SK-N-SH (cell line): ENCODE results near the gene GUCD1. TPM values are rescaled to one million over a fixed set of nuclear protein-coding genes. Genes with fewer than 3 reads are reported as not detected.

Experiments
- CTCF ChIA-PET: fragments of 300-600, 350-600 bp; formaldehyde crosslinking; extraction: SDS; loops from one replicate; lab custom pipeline; 2021; lab: Yijun Ruan, JAX
- POLR2A ChIA-PET: fragments of 350-600 bp; sonication (Branson Sonifier 250); formaldehyde crosslinking; extraction: SDS; loops from one replicate; lab custom pipeline; 2020; ENCODE audit warnings: antibody characterized with exemption, inconsistent platforms; lab: Yijun Ruan, JAX
- DNase-seq: peaks from one replicate; pipeline ENCODE4 v3.0.0; 2012
- H2AFZ ChIP-seq: fragments of 200-600 bp; sonication (generic); 2 replicates; pipeline ENCODE4 v1.8.1; 2016; ENCODE audit warnings: antibody characterized with exemption, mild to moderate bottlenecking, low read depth
- H3F3A ChIP-seq: fragments of 200-600 bp; sonication (generic); replicated peaks from 2 replicates; pipeline ENCODE3; 2016; ENCODE audit warnings: antibody characterized with exemption, mild to moderate bottlenecking; ENCODE audit not compliant: insufficient read depth
- H3K27ac ChIP-seq, 2 experiments: fragments of 200-500 bp in 1 of 2; fragments of 200-600 bp in 1 of 2; sonication (Bioruptor generic) in 1 of 2; sonication (generic), shearing (Covaris generic) in 1 of 2; 2 replicates each; pipeline versions ENCODE4 v1.5.1 to v1.6.1; 2014 to 2016; ENCODE audit warnings: low read depth in 2 of 2, inconsistent platforms in 1 of 2, low read length in 1 of 2, mild to moderate bottlenecking in 1 of 2, mixed read lengths in 1 of 2
- H3K27me3 ChIP-seq: fragments of 200-600 bp; sonication (generic), shearing (Covaris generic); 2 replicates; pipeline ENCODE4 v1.6.1; 2016; ENCODE audit warnings: mixed run types; ENCODE audit not compliant: insufficient read depth
- H3K36me3 ChIP-seq, 2 experiments: fragments of 200-500 bp in 1 of 2; fragments of 200-600 bp in 1 of 2; sonication (Bioruptor generic) in 1 of 2; sonication (generic) in 1 of 2; replicated peaks in 1 of 2; 2 replicates each; pipeline versions ENCODE3 to v1.5.1; 2014 to 2016; ENCODE audit warnings: low read length in 1 of 2, mild to moderate bottlenecking in 1 of 2; ENCODE audit not compliant: insufficient read depth in 2 of 2, control insufficient read depth in 1 of 2
- H3K4me1 ChIP-seq, 2 experiments: fragments of 200-500 bp in 1 of 2; fragments of 200-600 bp in 1 of 2; sonication (Bioruptor generic) in 1 of 2; sonication (generic), shearing (Covaris generic) in 1 of 2; 2 replicates each; pipeline versions ENCODE4 v1.5.1 to v1.6.1; 2014 to 2016; ENCODE audit warnings: low read depth in 1 of 2, low read length in 1 of 2, mixed run types in 1 of 2; ENCODE audit not compliant: insufficient read depth in 2 of 2, control insufficient read depth in 1 of 2
- H3K4me2 ChIP-seq: fragments of 200-600 bp; sonication (generic), shearing (Covaris generic); 2 replicates; pipeline ENCODE4 v1.6.1; 2017; ENCODE audit warnings: mixed run types
- H3K4me3 ChIP-seq, 2 experiments: fragments of 200-500 bp in 1 of 2; fragments of 200-600 bp in 1 of 2; sonication (Bioruptor generic) in 1 of 2; sonication (generic), shearing (Covaris generic) in 1 of 2; 2 replicates each; pipeline versions ENCODE4 v1.5.1 to v1.8.1; 2014 to 2016; ENCODE audit warnings: low read depth in 2 of 2, inconsistent platforms in 1 of 2, low read length in 1 of 2, mild to moderate bottlenecking in 1 of 2, mixed read lengths in 1 of 2, moderate library complexity in 1 of 2
- H3K79me2 ChIP-seq: fragments of 200-600 bp; sonication (generic); 2 replicates; pipeline ENCODE4 v1.8.1; 2017; ENCODE audit warnings: mild to moderate bottlenecking; ENCODE audit not compliant: insufficient read depth
- H3K9ac ChIP-seq: fragments of 200-600 bp; sonication (generic); 2 replicates; pipeline ENCODE4 v1.6.1; 2017; ENCODE audit warnings: mixed run types
- H3K9me2 ChIP-seq: fragments of 200-600 bp; sonication (generic); 2 replicates; pipeline ENCODE4 v1.6.1; 2017; ENCODE audit warnings: mixed run types
- H3K9me3 ChIP-seq: fragments of 200-600 bp; sonication (generic); 2 replicates; pipeline ENCODE4 v1.6.1; 2017; ENCODE audit warnings: mixed run types, mild to moderate bottlenecking, moderate library complexity
- H4K20me1 ChIP-seq: fragments of 200-600 bp; sonication (generic); 2 replicates; pipeline ENCODE4 v1.6.1; 2017; ENCODE audit warnings: mild to moderate bottlenecking, mixed run types; ENCODE audit not compliant: insufficient read depth
- EP300 ChIP-seq, 2 experiments: IDR thresholded peaks; 2 replicates each; pipeline versions ENCODE4 v1.4.0 to v1.6.1; 2012; ENCODE audit warnings: borderline replicate concordance in 1 of 2, low read depth in 1 of 2, low read length in 1 of 2
- EZH2phosphoT487 ChIP-seq: fragments of 200-600 bp; sonication (generic); IDR thresholded peaks from 2 replicates; pipeline ENCODE4 v1.6.1; 2017; ENCODE audit warnings: low read depth, mixed run types, mild to moderate bottlenecking, antibody characterized with exemption, moderate library complexity, borderline replicate concordance
- FOSL2 ChIP-seq: IDR thresholded peaks from 2 replicates; pipeline ENCODE4 v1.4.0; 2012; ENCODE audit warnings: low read depth, mild to moderate bottlenecking, moderate library complexity, borderline replicate concordance
- FOXJ3 ChIP-seq: sonication (generic); formaldehyde crosslinking; IDR thresholded peaks from 2 replicates; pipeline ENCODE4 v1.5.1; 2020; ENCODE audit warnings: mild to moderate bottlenecking, missing genetic modification reagents
- GABPA ChIP-seq: IDR thresholded peaks from 2 replicates; pipeline ENCODE4 v1.4.0; 2012; ENCODE audit warnings: low read depth, mild to moderate bottlenecking
- MEF2A ChIP-seq: IDR thresholded peaks from 2 replicates; pipeline ENCODE4 v1.4.0; 2012; ENCODE audit warnings: low read depth, borderline replicate concordance
- MXI1 ChIP-seq: IDR thresholded peaks from 2 replicates; pipeline ENCODE4 v1.6.1; 2012; ENCODE audit warnings: mild to moderate bottlenecking, low read depth, low read length, improper control_type of control experiment
- NFIC ChIP-seq: IDR thresholded peaks from 2 replicates; pipeline ENCODE4 v1.4.0; 2012; ENCODE audit warnings: borderline replicate concordance
- PBX3 ChIP-seq: IDR thresholded peaks from 2 replicates; pipeline ENCODE4; 2012
- TEAD4 ChIP-seq: IDR thresholded peaks from 2 replicates; pipeline ENCODE4 v1.4.0; 2012; ENCODE audit warnings: mild to moderate bottlenecking, borderline replicate concordance; ENCODE audit not compliant: insufficient read depth
- ZBTB33 ChIP-seq: IDR thresholded peaks from 2 replicates; pipeline ENCODE4 v1.4.0; 2012; ENCODE audit warnings: low read depth, borderline replicate concordance
- WGBS: methylation state at CpG from one replicate; pipeline ENCODE4 v1.1.6; 2017; ENCODE audit warnings: low lambda C conversion rate; 5-methylcytosine and 5-hydroxymethylcytosine counted together
- polyA plus RNA-seq, 3 experiments: library from polyadenylated mRNA; depleted of rRNA; stranded (reverse); fragments of >200 nt; gene quantifications; 2 replicates each; pipeline ENCODE4 v1.2.3, GENCODE V29; 2012

The GUCD1 gene
- polyA plus RNA-seq, 1 of the 3 experiments (the other 2 are of a cell fraction): 71.0 TPM

- Histone ChIP-seq H3K9me3 (no peaks in the 10 kb centered on the region), H3K4me3 (no peak overlapping the region), H3K4me1 (peaks cover 0 to 33% of the 10 kb centered on the region in 2 experiments; a peak in 1 of 4 replicates), H3K27me3 (no peaks in the 10 kb centered on the region), H3K36me3 (no peaks in the 10 kb centered on the region), H3K27ac (no peak overlapping the region), H3F3A (no peaks in the 10 kb centered on the region), H3K9me2 (no peaks in the 10 kb centered on the region), H3K4me2 (no peak overlapping the region), H2AFZ (no peak overlapping the region), H3K79me2 (no peaks in the 10 kb centered on the region)
- CTCF ChIA-PET: interaction anchor here (1.1 kb wide), 1 partner anchor 70 kb away, joined by 4 read pairs; no protein-coding TSS in a partner anchor
- POLR2A ChIA-PET: no interaction called here
- WGBS: 83% methylated on average over 4 of the region's 4 CpGs
- TF ChIP-seq ZBTB33 (no peak), NFIC (no peak), FOXJ3 (no peak)
- TF ChIP-seq, all 33 proteins: peak for 0
- DNase-seq: no peak
- no peaks in the 10 kb centered on the region for H4K20me1 ChIP-seq
- no peak overlapping the region for H3K9ac ChIP-seq
Measured at GRCh38 chr22:24595863-24596262, 40.9 kb upstream of the GUCD1 start.

GRCh38 chr22:24595228-24595627 is 40.3 kb upstream of the GUCD1 start:
- no peak overlapping the region for H3K27ac ChIP-seq
- no peak overlapping the region for H3K9ac ChIP-seq
- no peaks in the 10 kb centered on the region for H4K20me1 ChIP-seq
- TF ChIP-seq MXI1 (no peak), GABPA (no peak), FOSL2 (no peak), EP300 (IDR thresholded peaks at IDR 0.05; ENCODE audit: borderline replicate concordance in 1 of 2, low read depth in 1 of 2, low read length in 1 of 2) (no peak), TEAD4 (no peak), MEF2A (no peak), EZH2phosphoT487 (no peak), PBX3 (no peak), NFIC (no peak)
- H3K4me3 ChIP-seq: no peak overlapping the region
- no peak overlapping the region for H3K4me2 ChIP-seq
- H3F3A ChIP-seq: no peaks in the 10 kb centered on the region
- no peaks in the 10 kb centered on the region for H3K79me2 ChIP-seq
- peaks cover 0 to 28% of the 10 kb centered on the region in 2 experiments; a peak in 1 of 4 replicates for H3K4me1 ChIP-seq
- WGBS: 93% methylated on average over 6 of the region's 6 CpGs
- no peak for DNase-seq
- H3K9me3 ChIP-seq: no peaks in the 10 kb centered on the region
- ChIA-PET CTCF (interaction anchor here (1.1 to 1.2 kb wide), 2 partner anchors 16 to 69 kb away, joined by 3 to 4 read pairs; no protein-coding TSS in a partner anchor), POLR2A (no interaction called here)
- no peaks in the 10 kb centered on the region for H3K27me3 ChIP-seq
- H2AFZ ChIP-seq: no peak overlapping the region
- H3K36me3 ChIP-seq: no peaks in the 10 kb centered on the region
- no peaks in the 10 kb centered on the region for H3K9me2 ChIP-seq
